GM10266 (cell line): ENCODE results near the gene CXCL1.

ENCODE experiments used
- DNase-seq: peaks from one replicate; pipeline ENCODE4 v3.0.0; 2012; ENCODE audit errors: extremely low spot score
- TF ChIP-seq, protein P1 (sequence below): IDR thresholded peaks from 2 replicates; pipeline ENCODE4 v1.5.1; 2012; ENCODE audit warnings: mild to moderate bottlenecking, low read depth; ENCODE audit not compliant: control insufficient read depth, insufficient read depth; ENCODE audit errors: missing control alignments

Gene CXCL1

DNA sequence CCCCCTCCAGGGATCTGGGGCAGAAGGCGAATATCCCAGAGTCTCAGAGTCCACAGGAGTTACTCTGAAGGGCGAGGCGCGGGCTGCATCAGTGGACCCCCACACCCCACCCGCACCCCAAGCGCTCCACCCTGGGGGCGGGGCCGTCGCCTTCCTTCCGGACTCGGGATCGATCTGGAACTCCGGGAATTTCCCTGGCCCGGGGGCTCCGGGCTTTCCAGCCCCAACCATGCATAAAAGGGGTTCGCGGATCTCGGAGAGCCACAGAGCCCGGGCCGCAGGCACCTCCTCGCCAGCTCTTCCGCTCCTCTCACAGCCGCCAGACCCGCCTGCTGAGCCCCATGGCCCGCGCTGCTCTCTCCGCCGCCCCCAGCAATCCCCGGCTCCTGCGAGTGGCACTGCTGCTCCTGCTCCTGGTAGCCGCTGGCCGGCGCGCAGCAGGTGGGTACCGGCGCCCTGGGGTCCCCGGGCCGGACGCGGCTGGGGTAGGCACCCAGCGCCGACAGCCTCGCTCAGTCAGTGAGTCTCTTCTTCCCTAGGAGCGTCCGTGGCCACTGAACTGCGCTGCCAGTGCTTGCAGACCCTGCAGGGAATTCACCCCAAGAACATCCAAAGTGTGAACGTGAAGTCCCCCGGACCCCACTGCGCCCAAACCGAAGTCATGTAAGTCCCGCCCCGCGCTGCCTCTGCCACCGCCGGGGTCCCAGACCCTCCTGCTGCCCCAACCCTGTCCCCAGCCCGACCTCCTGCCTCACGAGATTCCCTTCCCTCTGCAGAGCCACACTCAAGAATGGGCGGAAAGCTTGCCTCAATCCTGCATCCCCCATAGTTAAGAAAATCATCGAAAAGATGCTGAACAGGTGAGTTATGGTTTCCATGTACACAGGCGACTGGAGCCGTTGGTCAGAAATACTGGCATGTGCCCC, at the start of gene CXCL1:
TSS of gene CXCL1 (plus strand) at position 264 of the 926 bp plus-strand sequence. CDS start at position 342, 78 bp downstream.
- TF ChIP-seq, protein P1, sequence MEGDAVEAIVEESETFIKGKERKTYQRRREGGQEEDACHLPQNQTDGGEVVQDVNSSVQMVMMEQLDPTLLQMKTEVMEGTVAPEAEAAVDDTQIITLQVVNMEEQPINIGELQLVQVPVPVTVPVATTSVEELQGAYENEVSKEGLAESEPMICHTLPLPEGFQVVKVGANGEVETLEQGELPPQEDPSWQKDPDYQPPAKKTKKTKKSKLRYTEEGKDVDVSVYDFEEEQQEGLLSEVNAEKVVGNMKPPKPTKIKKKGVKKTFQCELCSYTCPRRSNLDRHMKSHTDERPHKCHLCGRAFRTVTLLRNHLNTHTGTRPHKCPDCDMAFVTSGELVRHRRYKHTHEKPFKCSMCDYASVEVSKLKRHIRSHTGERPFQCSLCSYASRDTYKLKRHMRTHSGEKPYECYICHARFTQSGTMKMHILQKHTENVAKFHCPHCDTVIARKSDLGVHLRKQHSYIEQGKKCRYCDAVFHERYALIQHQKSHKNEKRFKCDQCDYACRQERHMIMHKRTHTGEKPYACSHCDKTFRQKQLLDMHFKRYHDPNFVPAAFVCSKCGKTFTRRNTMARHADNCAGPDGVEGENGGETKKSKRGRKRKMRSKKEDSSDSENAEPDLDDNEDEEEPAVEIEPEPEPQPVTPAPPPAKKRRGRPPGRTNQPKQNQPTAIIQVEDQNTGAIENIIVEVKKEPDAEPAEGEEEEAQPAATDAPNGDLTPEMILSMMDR, result no peak
- no peak for DNase-seq

DNA sequence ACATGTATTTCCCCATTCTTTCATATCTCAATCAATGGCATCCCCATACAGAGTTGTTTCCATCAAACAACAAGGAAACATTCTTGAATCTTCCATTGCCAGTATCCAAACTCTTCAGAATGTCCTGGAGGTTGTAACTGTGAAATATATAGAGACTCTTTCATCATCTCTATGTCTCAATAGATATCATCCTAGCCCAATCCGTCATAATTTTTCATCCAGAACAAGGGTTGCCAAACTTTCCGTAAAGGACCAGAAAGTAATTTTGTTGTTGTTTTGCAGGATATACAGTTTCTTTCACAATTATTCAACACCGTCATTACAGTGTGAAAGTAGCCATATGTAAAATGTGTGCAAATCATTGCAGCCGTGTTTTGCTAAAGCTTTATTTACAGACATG, 47.9 kb upstream of the CXCL1 start:
- no peak for DNase-seq
- TF ChIP-seq, protein P1, result no peak

DNA sequence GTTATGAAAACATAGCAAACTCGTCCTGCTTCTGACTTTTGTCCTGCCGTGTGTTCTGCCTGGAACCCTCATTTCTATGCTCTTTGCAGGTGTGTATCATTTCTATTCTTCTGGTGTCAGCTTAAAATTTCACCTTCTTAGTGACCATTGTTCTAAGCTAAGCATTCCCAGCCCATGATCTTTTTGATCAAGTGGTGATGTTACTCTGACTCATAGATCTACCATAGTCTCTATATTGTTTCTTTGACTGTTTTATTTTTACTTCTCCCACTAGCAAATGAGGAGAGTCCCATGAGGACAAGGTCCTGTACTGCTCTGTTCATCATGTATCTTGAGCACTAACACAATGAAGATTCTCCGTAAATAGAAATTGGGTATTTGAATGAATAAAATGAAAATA, 46.8 kb upstream of the CXCL1 start:
- no peak for DNase-seq
- TF ChIP-seq, protein P1, result no peak

DNA sequence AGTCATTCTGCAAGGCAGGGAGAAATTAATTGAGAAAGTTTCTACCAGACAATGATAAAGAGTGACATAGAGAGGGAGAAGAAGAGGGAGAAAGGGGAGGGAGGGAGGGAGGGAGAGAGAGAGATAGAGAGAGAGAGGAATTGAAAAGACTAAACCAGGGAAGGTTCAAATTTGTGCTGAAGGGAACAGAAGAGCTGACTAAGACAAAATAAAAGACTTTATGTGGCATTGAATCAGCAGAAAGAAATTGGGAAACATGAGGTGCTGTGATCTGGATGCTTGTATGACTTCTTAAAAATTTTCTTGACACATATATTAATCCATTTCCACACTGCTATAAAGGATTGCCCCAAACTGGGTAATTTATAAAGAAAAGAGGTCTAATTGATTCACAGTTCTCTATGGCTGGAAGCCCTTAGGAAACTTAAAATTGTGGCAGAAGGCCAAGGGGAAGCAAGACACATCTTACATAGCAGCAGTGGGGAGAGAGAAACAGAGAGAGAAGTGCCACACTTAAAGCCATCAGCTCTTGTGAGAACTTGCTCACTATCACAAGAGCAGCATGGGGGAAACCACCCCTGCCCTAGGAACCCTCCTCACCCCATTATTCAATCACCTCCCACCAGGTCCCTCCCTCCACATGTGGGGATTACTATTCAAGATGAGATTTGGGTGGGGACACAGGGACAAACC, 46.2 kb upstream of the CXCL1 start:
- TF ChIP-seq, protein P1, result no peak
- no peak for DNase-seq

DNA sequence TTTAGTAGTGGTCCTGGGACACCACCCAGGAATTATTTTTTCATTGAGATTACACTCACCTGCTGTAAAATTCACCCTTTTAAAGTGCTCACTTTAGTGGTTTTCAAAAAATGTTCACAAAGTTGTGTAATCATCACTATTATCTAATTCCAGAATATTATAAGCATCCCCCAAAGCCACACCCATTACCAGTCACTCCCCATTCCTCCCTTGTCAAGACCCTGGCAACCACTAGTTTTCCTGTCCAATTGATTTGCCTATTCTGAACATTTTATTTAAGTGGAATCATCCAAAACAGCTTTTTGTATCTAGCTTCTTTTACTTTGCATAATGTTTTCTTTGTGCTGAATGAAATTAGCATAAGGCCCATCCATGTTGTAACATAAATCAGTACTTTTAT, 45.4 kb upstream of the CXCL1 start:
- TF ChIP-seq, protein P1, result no peak
- DNase-seq, result no peak

DNA sequence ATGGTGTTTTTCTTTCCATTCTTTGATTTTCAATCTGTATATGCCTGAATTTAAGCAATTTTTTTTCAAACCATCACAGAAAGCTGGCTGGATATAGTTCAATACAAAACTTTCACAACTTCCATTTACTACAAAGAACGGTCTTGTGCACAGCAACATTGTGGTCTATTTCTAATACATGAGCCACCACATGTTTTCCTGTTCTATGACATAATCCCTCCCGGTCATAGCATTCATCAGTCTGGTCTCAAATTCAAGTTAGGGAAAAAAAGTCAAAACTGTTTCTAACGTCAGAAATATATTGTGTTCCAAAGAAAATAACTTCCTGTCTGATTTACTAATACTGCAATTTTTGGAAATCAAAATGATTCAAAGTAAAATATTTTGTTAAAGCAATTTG, 40.2 kb upstream of the CXCL1 start:
- no peak for DNase-seq
- TF ChIP-seq, protein P1, result no peak

DNA sequence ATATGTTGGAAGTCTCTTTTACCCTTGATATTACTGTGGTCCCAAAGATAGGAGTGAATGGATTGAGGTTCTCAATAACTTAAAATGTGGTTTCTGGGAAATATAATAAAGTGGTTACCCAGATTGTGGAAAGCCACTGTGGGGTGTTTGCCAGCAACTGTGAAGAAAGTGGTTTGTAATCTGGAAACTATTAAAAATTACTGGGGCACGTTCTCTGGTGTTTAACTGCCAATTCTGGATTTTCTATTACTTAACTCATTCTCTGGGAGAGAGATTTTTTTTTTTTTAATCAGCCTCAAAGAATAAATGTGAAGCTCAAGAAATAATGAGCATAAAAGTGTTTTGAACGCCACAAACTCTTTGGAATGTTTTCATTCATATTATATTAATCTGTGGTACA, 37.6 kb upstream of the CXCL1 start:
- TF ChIP-seq, protein P1, result no peak
- DNase-seq, result no peak
